DOHH2 (cell line): ENCODE measurements around the gene GALNT13.

Experiments used
- H3F3A ChIP-seq: fragments of 200-600 bp; sonication (generic), shearing (Covaris generic); 2 replicates; pipeline ENCODE4 v1.6.0; 2016; ENCODE audit warnings: antibody characterized with exemption, mild to moderate bottlenecking; ENCODE audit not compliant: control insufficient read depth, insufficient read depth
- H3K27ac ChIP-seq: fragments of 200-600 bp; sonication (generic); 2 replicates; pipeline ENCODE4 v1.5.1; 2014; ENCODE audit warnings: low read depth, mild to moderate bottlenecking, low read length, moderate library complexity
- H3K27me3 ChIP-seq: fragments of 200-600 bp; sonication (generic); 2 replicates; pipeline ENCODE4 v1.6.1; 2014; ENCODE audit warnings: mild to moderate bottlenecking, low read length, mixed read lengths; ENCODE audit not compliant: control insufficient read depth
- H3K36me3 ChIP-seq: fragments of 200-600 bp; sonication (generic); 2 replicates; pipeline ENCODE4 v1.6.1; 2014; ENCODE audit warnings: mild to moderate bottlenecking, low read length, moderate library complexity, mixed read lengths; ENCODE audit not compliant: control insufficient read depth
- H3K4me1 ChIP-seq: fragments of 200-600 bp; sonication (generic); 2 replicates; pipeline ENCODE4 v1.6.1; 2014; ENCODE audit warnings: mild to moderate bottlenecking, low read length, mixed read lengths; ENCODE audit not compliant: control insufficient read depth
- H3K4me2 ChIP-seq: fragments of 200-600 bp; sonication (generic); 2 replicates; pipeline ENCODE4 v1.6.0; 2014; ENCODE audit warnings: mild to moderate bottlenecking, low read length, moderate library complexity
- H3K4me3 ChIP-seq: fragments of 200-600 bp; sonication (generic); 2 replicates; pipeline ENCODE4 v1.5.1; 2014; ENCODE audit warnings: mild to moderate bottlenecking, low read length, mixed read lengths
- H3K79me2 ChIP-seq: fragments of 200-600 bp; sonication (generic); 2 replicates; pipeline ENCODE4 v1.6.1; 2014; ENCODE audit warnings: mild to moderate bottlenecking, low read length, mixed read lengths; ENCODE audit not compliant: control insufficient read depth
- H3K9me2 ChIP-seq: fragments of 200-600 bp; sonication (generic); replicated peaks from 2 replicates; pipeline ENCODE4 v1.6.1; 2014; ENCODE audit warnings: mild to moderate bottlenecking, low read length, mixed read lengths; ENCODE audit not compliant: control insufficient read depth
- H3K9me3 ChIP-seq: fragments of 200-600 bp; sonication (generic); 2 replicates; pipeline ENCODE4 v1.6.1; 2014; ENCODE audit warnings: antibody characterized with exemption, low read length, mixed read lengths; ENCODE audit not compliant: control insufficient read depth, insufficient read depth
- H4K20me1 ChIP-seq: fragments of 200-600 bp; sonication (generic); 2 replicates; pipeline ENCODE4 v1.6.0; 2014; ENCODE audit warnings: low read depth, mild to moderate bottlenecking, antibody characterized with exemption, low read length, moderate library complexity; ENCODE audit not compliant: control insufficient read depth, insufficient read depth
- EZH2phosphoT487 ChIP-seq: fragments of 200-600 bp; sonication (generic); IDR thresholded peaks from 2 replicates; pipeline ENCODE4 v1.6.1; 2017; ENCODE audit warnings: borderline replicate concordance, mild to moderate bottlenecking, antibody characterized with exemption, low read length, moderate library complexity, mixed read lengths
- TF ChIP-seq, protein P1 (sequence below): fragments of 200-600 bp; sonication (generic); IDR thresholded peaks from one replicate; pipeline ENCODE4 v1.5.1; 2014; ENCODE audit warnings: antibody characterized with exemption, mild to moderate bottlenecking, low read depth, low read length; ENCODE audit not compliant: poor library complexity, severe bottlenecking

The GALNT13 gene

DNA sequence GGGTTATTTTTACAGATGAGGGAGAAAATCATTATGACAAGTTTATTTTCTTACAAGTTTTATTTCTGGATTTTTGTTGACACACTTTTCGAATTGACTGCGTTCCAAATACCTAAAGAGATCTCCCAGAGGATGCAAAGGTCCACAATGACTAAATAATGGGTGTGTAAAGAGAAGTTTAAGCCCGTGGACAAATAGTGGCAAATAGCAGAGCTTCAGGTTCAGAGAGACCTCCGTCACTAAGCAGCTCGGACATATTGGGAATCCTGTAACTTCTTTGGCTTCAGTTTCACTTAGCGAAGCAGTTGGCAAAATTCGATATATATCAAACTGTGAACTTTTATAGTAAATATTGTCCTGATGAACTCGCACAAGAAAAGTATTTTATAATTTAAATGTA is 556.3 kb downstream of the GALNT13 start:
- Histone ChIP-seq H3K4me2 (no peak overlapping the region), H3K4me1 (no peaks in the 10 kb centered on the region), H3K36me3 (no peaks in the 10 kb centered on the region), H3K4me3 (no peak overlapping the region), H3K79me2 (no peaks in the 10 kb centered on the region), H4K20me1 (no peaks in the 10 kb centered on the region), H3F3A (no peaks in the 10 kb centered on the region), H3K9me3 (no peaks in the 10 kb centered on the region), H3K9me2 (no peaks in the 10 kb centered on the region), H3K27ac (no peak overlapping the region), H3K27me3 (no peaks in the 10 kb centered on the region)
- TF ChIP-seq EZH2phosphoT487: no peak
- TF ChIP-seq, protein P1, sequence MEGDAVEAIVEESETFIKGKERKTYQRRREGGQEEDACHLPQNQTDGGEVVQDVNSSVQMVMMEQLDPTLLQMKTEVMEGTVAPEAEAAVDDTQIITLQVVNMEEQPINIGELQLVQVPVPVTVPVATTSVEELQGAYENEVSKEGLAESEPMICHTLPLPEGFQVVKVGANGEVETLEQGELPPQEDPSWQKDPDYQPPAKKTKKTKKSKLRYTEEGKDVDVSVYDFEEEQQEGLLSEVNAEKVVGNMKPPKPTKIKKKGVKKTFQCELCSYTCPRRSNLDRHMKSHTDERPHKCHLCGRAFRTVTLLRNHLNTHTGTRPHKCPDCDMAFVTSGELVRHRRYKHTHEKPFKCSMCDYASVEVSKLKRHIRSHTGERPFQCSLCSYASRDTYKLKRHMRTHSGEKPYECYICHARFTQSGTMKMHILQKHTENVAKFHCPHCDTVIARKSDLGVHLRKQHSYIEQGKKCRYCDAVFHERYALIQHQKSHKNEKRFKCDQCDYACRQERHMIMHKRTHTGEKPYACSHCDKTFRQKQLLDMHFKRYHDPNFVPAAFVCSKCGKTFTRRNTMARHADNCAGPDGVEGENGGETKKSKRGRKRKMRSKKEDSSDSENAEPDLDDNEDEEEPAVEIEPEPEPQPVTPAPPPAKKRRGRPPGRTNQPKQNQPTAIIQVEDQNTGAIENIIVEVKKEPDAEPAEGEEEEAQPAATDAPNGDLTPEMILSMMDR: no peak

DNA sequence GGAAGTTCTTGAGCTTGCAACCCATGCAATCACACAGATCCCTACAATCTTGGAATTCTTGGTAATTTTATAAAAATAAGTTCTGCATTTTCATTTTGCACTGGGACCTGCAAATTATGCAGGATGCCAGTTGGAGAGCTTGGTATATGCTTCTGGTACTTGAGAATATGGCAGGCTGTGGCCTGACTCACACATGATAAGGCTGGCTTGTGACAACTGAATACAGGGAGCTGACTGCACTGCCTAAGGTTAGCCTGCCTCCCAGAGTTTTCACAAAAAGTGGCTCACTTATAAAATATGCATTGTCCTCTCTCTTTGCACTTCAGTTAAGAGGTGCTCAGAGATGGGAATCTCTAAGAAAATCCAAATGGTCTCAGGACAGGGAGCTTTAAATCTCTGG is 561.3 kb downstream of the GALNT13 start:
- H4K20me1 ChIP-seq: no peaks in the 10 kb centered on the region
- TF ChIP-seq, protein P1: no peak
- no peak for TF ChIP-seq EZH2phosphoT487
- no peaks in the 10 kb centered on the region for H3K79me2 ChIP-seq
- H3K4me2 ChIP-seq: no peak overlapping the region
- no peaks in the 10 kb centered on the region for H3K9me3 ChIP-seq
- no peaks in the 10 kb centered on the region for H3K36me3 ChIP-seq
- H3K4me3 ChIP-seq: no peak overlapping the region
- no peaks in the 10 kb centered on the region for H3K27me3 ChIP-seq
- no peaks in the 10 kb centered on the region for H3F3A ChIP-seq
- no peaks in the 10 kb centered on the region for H3K4me1 ChIP-seq
- no peak overlapping the region for H3K27ac ChIP-seq
- H3K9me2 ChIP-seq: no peaks in the 10 kb centered on the region

DNA sequence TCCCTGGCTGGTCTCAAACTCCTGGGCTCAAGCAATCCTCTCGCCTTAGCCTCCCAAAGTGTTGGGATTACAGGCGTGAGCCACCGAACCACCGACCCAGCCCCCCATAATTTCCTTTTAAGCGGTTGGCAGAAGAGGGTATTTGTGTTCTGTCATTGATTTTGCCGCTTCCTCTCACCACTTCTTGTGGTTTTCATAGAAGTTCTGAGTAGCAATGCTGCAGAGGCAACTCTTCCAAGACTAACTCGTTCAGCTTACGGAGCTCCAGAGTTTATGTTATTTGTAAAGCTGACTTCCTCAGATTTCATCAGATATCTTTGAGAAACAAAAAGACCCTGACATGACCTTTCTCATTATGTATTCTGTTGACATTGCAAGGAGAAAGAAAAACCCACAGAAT is 565.4 kb downstream of the GALNT13 start:
- H3K79me2 ChIP-seq: no peaks in the 10 kb centered on the region
- H3K4me3 ChIP-seq: no peak overlapping the region
- no peaks in the 10 kb centered on the region for H4K20me1 ChIP-seq
- H3K9me3 ChIP-seq: no peaks in the 10 kb centered on the region
- no peaks in the 10 kb centered on the region for H3K36me3 ChIP-seq
- no peaks in the 10 kb centered on the region for H3F3A ChIP-seq
- no peaks in the 10 kb centered on the region for H3K4me1 ChIP-seq
- TF ChIP-seq EZH2phosphoT487: no peak
- TF ChIP-seq, protein P1: no peak
- no peak overlapping the region for H3K4me2 ChIP-seq
- no peaks in the 10 kb centered on the region for H3K27me3 ChIP-seq
- no peaks in the 10 kb centered on the region for H3K9me2 ChIP-seq
- no peak overlapping the region for H3K27ac ChIP-seq

DNA sequence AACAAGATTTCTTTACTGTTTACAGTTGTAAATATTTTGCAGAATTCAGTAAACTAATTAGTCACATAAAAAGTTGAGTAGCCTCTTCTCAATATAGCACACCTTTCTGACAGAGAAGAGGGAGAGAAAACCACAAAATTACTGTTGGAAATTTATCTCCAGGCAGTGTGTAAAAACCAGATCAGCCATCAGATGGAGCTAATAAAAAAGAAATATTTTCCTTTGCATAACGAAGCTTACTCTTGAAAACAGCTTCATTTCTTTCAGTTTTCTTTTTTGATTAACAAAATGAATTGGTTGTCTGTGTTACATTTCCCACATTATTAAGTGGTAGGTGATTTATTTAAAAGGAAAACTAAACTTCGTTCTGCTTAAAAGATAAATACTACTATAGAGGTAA is 567.4 kb downstream of the GALNT13 start:
- Histone ChIP-seq H3K4me2 (no peak overlapping the region), H3K79me2 (no peaks in the 10 kb centered on the region), H3K27me3 (no peaks in the 10 kb centered on the region), H3K9me2 (no peaks in the 10 kb centered on the region), H3F3A (no peaks in the 10 kb centered on the region), H3K9me3 (no peaks in the 10 kb centered on the region), H3K27ac (no peak overlapping the region), H3K4me3 (no peak overlapping the region), H3K4me1 (no peaks in the 10 kb centered on the region), H3K36me3 (no peaks in the 10 kb centered on the region), H4K20me1 (no peaks in the 10 kb centered on the region)
- TF ChIP-seq, protein P1: peak; percentile 38
- TF ChIP-seq EZH2phosphoT487: no peak
